Calu3 (cell line): ENCODE measurements around the gene WNT5B. TPM values are rescaled to one million over a fixed set of nuclear protein-coding genes. Genes with fewer than 3 reads are reported as not detected.

Experiments
- BruUV-seq: library from RNA; stranded (reverse); fragments of 400-500 nt; replicated peaks from 2 replicates; lab custom pipeline; 2021; lab: Mats Ljungman, UMichigan
- CTCF ChIA-PET: fragments of 300-600 bp; sonication (Branson Sonifier 250); formaldehyde crosslinking; loops from one replicate; lab custom pipeline; 2022; ENCODE audit warnings: antibody characterized with exemption; lab: Charles Lee
- DNase-seq: peaks from one replicate; pipeline ENCODE4 v3.0.0; 2022
- H3K27ac Mint-ChIP-seq: one replicate; pipeline ENCODE4 v1.8.0; 2022; ENCODE audit warnings: mixed read lengths; ENCODE audit not compliant: unreplicated experiment
- H3K27me3 Mint-ChIP-seq: one replicate; pipeline ENCODE4 v1.8.0; 2022; ENCODE audit warnings: mixed read lengths; ENCODE audit not compliant: unreplicated experiment
- H3K36me3 Mint-ChIP-seq: one replicate; pipeline ENCODE4 v1.8.0; 2022; ENCODE audit warnings: mild to moderate bottlenecking, moderate library complexity, mixed read lengths; ENCODE audit not compliant: insufficient read depth, unreplicated experiment
- H3K4me1 Mint-ChIP-seq: one replicate; pipeline ENCODE4 v1.8.0; 2022; ENCODE audit warnings: mild to moderate bottlenecking, low read depth, mixed read lengths; ENCODE audit not compliant: unreplicated experiment
- H3K4me3 Mint-ChIP-seq: one replicate; pipeline ENCODE4 v1.8.0; 2022; ENCODE audit warnings: mild to moderate bottlenecking, low read depth, moderate library complexity, mixed read lengths; ENCODE audit not compliant: unreplicated experiment
- H3K9me3 Mint-ChIP-seq: one replicate; pipeline ENCODE4 v1.8.0; 2022; ENCODE audit warnings: low read depth, mixed read lengths; ENCODE audit not compliant: unreplicated experiment
- CTCF ChIP-seq: fragments of 200-600 bp; IDR thresholded peaks from one replicate; pipeline ENCODE4 v1.8.0; 2022; ENCODE audit warnings: antibody characterized with exemption; ENCODE audit not compliant: unreplicated experiment
- intact Hi-C: fragments of 100-400 bp; cut with micrococcal nuclease; formaldehyde crosslinking; loops from one replicate; pipeline ENCODE4 v1.10.0; 2022; ENCODE audit not compliant: unreplicated experiment
- total RNA-seq: library from RNA; stranded (reverse); gene quantifications from 2 replicates; pipeline ENCODE4 v1.2.3, GENCODE V29; 2022

The WNT5B gene
- total RNA-seq, 1 experiment from 2014 or later = 0.24 TPM

DNA sequence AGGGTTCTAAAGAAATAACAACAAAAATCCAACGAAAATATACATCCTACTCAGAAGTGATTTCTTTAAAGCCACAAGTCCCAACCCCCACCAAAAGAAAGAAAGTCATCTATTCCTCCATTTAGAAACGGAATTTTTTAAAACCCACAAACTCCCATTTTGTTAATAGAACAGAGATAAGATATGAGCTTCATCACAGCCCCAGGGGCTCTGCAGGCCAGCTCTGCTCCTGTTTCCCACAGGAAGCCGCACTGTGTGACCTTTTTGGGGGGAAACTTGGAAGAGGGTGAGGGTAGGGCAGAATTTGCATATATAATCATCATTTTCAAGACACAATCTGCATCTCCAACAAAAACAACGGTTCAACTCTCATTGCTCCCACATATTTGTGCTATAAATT is 37.5 kb upstream of the WNT5B start:
- H3K9me3 Mint-ChIP-seq = no peaks in the 10 kb centered on the region
- peaks cover 52% of the 10 kb centered on the region for H3K4me1 Mint-ChIP-seq
- peak overlapping the region; percentile 82 for H3K4me3 Mint-ChIP-seq
- BruUV-seq = TSS peak; percentile 68
- intact Hi-C loops = no loop called here
- H3K27me3 Mint-ChIP-seq = no peaks in the 10 kb centered on the region
- no peak for DNase-seq
- peak overlapping the region; percentile 23 for H3K27ac Mint-ChIP-seq
- no peak for TF ChIP-seq CTCF
- CTCF ChIA-PET = no interaction called here
- H3K36me3 Mint-ChIP-seq = peaks cover 50% of the 10 kb centered on the region

DNA sequence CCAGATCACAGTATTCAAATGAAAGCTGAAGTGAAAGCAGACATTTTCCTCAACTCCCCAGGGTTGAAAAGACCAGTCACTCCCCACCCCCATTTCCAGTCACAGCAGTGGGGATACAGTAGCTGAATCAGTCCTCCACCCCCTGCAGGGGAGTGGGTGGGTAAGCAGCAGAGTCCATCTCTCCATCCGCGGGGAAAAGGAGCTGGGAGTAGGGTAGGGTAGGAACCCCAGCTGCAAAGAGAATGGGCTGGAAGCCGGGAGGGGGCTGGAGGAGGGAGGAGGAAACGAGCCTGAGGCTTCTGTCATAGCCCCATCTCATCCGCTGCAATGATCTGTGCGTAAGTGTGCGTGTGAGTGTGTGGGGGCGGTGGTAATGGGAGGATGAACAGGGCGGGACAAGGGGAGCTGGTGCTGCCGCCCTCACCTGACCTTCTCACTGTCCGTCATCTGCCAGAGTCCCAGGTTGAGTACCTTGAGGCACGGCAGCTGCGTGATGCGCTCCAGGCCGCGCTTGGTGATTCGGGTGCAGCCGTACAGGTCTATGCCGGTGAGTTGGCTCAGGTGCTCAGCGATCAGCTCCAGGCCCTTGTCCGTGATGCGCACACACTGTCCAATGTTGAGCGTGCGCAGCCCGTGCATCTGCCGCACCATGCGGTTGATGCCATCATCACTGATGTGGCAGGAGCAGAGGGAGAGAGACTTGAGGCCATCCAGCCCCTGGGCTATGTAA is 36.4 kb upstream of the WNT5B start:
- peaks cover 50% of the 10 kb centered on the region for H3K36me3 Mint-ChIP-seq
- intact Hi-C loops = no loop called here
- CTCF ChIA-PET = interaction anchor here (0.9 to 1.3 kb wide), 4 partner anchors 9 to 475 kb away, joined by 4 to 6 read pairs (median 5); no protein-coding TSS in a partner anchor
- H3K27me3 Mint-ChIP-seq = no peaks in the 10 kb centered on the region
- peak overlapping the region; percentile 23 for H3K27ac Mint-ChIP-seq
- BruUV-seq = no TSS peak
- peak overlapping the region; percentile 82 for H3K4me3 Mint-ChIP-seq
- H3K9me3 Mint-ChIP-seq = no peaks in the 10 kb centered on the region
- DNase-seq = peak; percentile 16
- peaks cover 52% of the 10 kb centered on the region for H3K4me1 Mint-ChIP-seq
- peak; percentile 21 for TF ChIP-seq CTCF

DNA sequence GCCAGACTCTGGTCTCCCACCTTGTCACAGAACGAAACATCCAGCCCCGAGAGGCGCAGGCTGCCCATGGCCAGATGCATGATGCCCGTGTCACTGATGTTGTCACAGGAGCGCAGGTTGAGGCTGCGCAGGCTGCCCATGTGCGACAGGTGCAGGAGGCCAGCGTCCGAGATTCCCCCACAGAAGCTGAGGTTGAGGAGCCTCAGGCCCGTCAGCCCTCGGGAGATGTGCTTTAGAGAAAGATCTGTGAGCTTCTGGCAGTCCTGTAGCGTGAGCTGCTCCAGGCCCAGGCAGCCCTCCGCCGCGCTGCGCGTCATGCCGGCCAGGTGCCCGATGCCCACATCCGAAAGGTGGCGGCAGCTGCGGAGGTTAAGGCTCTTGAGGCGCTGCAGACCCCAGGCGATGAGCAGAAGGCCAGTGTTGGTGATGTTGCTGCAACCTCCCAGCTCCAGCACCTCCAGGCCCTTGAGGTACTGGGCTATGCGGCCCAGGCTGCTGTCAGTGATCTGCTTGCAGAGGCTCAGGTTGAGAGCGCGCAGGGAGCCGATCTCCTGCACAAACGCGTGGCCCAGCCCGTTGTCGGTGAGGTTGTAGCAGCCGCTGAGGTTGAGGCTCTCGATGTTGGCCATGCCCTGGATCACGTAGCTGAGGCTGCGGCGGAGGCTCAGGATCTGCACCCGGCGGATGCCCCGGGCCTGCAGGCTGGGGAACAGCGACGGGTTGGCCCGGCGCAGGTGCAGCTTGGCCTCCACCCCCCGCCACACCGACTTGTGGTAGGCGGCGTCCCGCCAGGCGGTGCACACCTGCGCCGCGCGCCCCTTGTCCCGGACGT is 35.6 kb upstream of the WNT5B start:
- H3K27me3 Mint-ChIP-seq = no peaks in the 10 kb centered on the region
- TF ChIP-seq CTCF = no peak
- peaks cover 51% of the 10 kb centered on the region for H3K4me1 Mint-ChIP-seq
- H3K4me3 Mint-ChIP-seq = peak overlapping the region; percentile 82
- intact Hi-C loops = no loop called here
- H3K36me3 Mint-ChIP-seq = peaks cover 50% of the 10 kb centered on the region
- BruUV-seq = no TSS peak
- peak overlapping the region; percentile 23 for H3K27ac Mint-ChIP-seq
- CTCF ChIA-PET = interaction anchor here (0.8 to 1.3 kb wide), 4 partner anchors 8 to 330 kb away, joined by 4 to 5 read pairs (median 4); no protein-coding TSS in a partner anchor
- DNase-seq = peak; percentile 68
- no peaks in the 10 kb centered on the region for H3K9me3 Mint-ChIP-seq

- H3K36me3 Mint-ChIP-seq = peaks cover 50% of the 10 kb centered on the region
- no peaks in the 10 kb centered on the region for H3K27me3 Mint-ChIP-seq
- BruUV-seq = no TSS peak
- CTCF ChIA-PET = interaction anchor here (0.8 kb wide), 1 partner anchor 330 kb away, joined by 4 read pairs; no protein-coding TSS in a partner anchor
- no peak for TF ChIP-seq CTCF
- no peaks in the 10 kb centered on the region for H3K9me3 Mint-ChIP-seq
- intact Hi-C loops = no loop called here
- DNase-seq = peak; percentile 80
- peaks cover 46% of the 10 kb centered on the region for H3K4me1 Mint-ChIP-seq
- H3K27ac Mint-ChIP-seq = no peak overlapping the region
- peak overlapping the region; percentile 82 for H3K4me3 Mint-ChIP-seq
Measured at GRCh38 chr12:1594006-1594260, 35.1 kb upstream of the WNT5B start.
